AG09309 (cell line): Measurements from ENCODE around the gene ISCA2.
A peak's percentile ranks its signal among the peaks of the same experiment; 100 is the strongest.

Experiments used
- DNase-seq: peaks from one replicate; pipeline ENCODE4 v3.0.0-alpha.2; 2010; ENCODE audit warnings: low read depth
- H3K4me3 ChIP-seq: 2 replicates; pipeline ENCODE4 v1.5.1; 2011; ENCODE audit warnings: mild to moderate bottlenecking, low read depth, low read length, moderate library complexity; ENCODE audit not compliant: control insufficient read depth
- CTCF ChIP-seq: IDR thresholded peaks from 2 replicates; pipeline ENCODE4 v1.5.1; 2011; ENCODE audit warnings: mild to moderate bottlenecking, low read depth, low read length, inconsistent platforms; ENCODE audit not compliant: insufficient read depth, control insufficient read depth; ENCODE audit errors: missing control alignments

Gene ISCA2

GRCh38 chr14:74480046-74480445 lies 13.5 kb upstream of the ISCA2 start:
- no peak overlapping the region for H3K4me3 ChIP-seq
- TF ChIP-seq CTCF: no peak
- no peak for DNase-seq

- no peak overlapping the region for H3K4me3 ChIP-seq
- DNase-seq: no peak
- no peak for TF ChIP-seq CTCF
These were observed 11.0 kb upstream of the ISCA2 start for GRCh38 chr14:74482571-74482970.

DNA sequence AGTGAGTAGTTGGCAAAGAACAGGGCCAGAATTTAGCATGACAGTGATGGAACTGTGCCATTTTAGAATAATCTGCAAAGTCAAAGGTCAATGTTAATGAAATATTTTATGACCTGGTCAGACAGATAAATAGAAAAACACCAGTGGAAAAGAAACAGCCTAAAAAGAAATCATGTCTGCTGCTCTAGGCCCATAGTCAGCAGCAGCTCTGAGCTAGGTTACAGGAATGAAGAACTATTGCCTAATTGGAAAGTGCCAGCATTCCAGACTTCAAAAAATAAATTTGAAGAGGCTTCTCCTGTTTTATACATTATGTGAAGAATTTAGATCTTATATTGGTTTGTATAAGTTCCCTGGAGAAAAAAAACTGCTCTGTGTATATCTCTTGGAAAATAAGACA lies 10.2 kb upstream of the ISCA2 start:
- H3K4me3 ChIP-seq: no peak overlapping the region
- no peak for DNase-seq
- TF ChIP-seq CTCF: no peak

GRCh38 chr14:74486164-74486563 lies 7.4 kb upstream of the ISCA2 start:
- no peak for TF ChIP-seq CTCF

DNA sequence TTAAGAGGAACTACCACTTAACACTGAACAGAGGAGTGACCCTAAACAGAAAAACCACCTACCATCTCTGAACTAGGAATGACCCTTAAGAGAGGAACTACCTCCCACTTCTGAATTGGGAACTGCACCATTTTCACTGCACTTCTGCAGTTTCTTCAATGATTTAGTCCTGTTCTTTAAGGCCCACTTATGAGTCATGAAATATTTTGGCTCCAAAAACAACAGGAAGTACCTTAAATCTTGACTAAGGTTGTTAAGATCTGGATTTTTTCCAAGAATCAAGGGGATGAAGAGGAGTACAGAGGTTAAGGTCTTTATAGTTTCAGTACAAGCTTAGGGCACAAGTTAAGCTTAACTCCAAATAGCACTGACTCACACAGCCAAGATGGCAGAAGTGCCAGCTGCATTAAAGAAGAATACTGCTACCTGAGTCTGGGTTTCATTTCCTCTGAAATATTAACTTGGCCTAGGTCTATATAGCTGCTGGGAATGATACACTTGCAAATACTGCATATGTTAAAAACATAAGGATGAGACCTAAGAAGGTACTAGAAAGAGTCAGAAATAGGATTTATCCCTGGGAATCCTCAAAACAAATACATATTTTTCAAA lies 4.7 kb upstream of the ISCA2 start:
- TF ChIP-seq CTCF: no peak
- DNase-seq: no peak
- H3K4me3 ChIP-seq: no peak overlapping the region

More at GRCh38 chr14:74486164-74486563, 7.4 kb upstream of the ISCA2 start:
- DNase-seq: no peak
- no peak overlapping the region for H3K4me3 ChIP-seq

- no peak for DNase-seq
- TF ChIP-seq CTCF: no peak
- H3K4me3 ChIP-seq: no peak overlapping the region
These were observed 3.1 kb upstream of the ISCA2 start for GRCh38 chr14:74490486-74490885.

DNA sequence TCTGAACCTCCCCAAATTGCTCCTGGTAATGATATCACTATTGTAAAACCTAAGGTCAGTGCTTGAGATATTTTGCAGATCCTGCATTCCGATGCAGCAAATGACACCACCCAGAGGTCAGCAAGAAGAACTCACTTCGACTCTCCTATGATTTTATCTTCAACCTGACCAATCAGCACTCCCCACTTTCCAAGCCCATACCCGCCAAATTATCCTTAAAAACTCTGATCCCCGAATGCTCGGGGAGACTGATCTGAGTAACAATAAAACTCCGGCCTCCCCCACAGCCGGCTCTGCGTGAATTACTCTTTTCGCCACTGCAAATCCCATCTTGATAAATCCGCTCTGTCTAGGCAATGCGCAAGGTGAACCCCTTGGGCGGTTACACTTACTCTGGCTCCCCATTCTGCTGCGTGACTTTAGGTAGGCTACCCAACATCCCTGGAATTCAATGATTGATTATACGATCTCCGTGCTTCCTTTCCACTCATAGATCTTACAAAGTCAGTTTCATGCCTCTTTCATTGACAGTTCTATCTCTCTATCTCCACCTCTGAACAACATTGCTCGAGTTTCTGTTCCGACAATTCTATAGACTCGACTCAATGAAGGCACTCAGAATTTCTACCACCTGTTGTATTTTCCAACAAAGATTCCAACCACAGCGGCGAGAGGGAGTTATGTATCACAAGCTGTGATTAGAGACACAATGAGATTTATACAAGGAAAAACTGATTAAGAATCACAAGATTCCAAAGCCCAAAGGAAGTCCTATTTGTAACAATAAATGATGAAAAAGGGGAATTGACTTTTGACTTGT lies 1.4 kb upstream of the ISCA2 start:
- no peak for DNase-seq
- peak; percentile 31 for TF ChIP-seq CTCF

More for the DNA sequence above, 1.4 kb upstream of the ISCA2 start:
- H3K4me3 ChIP-seq: peak overlapping the region; percentile 75
